HEK293 (cell line): ENCODE results near the gene SLC10A4.

ENCODE experiments used
- CTCF ChIA-PET: fragments of 350-600 bp; formaldehyde crosslinking; extraction: SDS; loops from one replicate; lab custom pipeline; 2021; ENCODE audit warnings: antibody characterized with exemption; lab: Yijun Ruan, JAX
- POLR2A ChIA-PET: fragments of 300-600 bp; formaldehyde crosslinking; extraction: SDS; loops from one replicate; lab custom pipeline; 2020; ENCODE audit warnings: antibody characterized with exemption, inconsistent platforms; lab: Yijun Ruan, JAX
- H3K27ac ChIP-seq: fragments of 200-500 bp; sonication (Bioruptor generic); 2 replicates; pipeline ENCODE4 v1.5.1; 2014; ENCODE audit warnings: low read depth, low read length, control low read depth, inconsistent platforms; ENCODE audit errors: extremely low read depth
- H3K36me3 ChIP-seq, 2 experiments: fragments of 200-500 bp in 1 of 2; sonication (Bioruptor generic) in 1 of 2; 1 replicate in 1 of 2; 2 replicates in 1 of 2; pipeline ENCODE4 v1.5.1; 2014 to 2017; ENCODE audit warnings: inconsistent platforms in 2 of 2, low read length in 2 of 2; ENCODE audit not compliant: control insufficient read depth in 2 of 2, insufficient read depth in 1 of 2
- H3K4me1 ChIP-seq: fragments of 200-500 bp; sonication (Bioruptor generic); 2 replicates; pipeline ENCODE4 v1.5.1; 2014; ENCODE audit warnings: mild to moderate bottlenecking, low read length, inconsistent platforms; ENCODE audit not compliant: control insufficient read depth, insufficient read depth
- H3K4me3 ChIP-seq: 2 replicates; pipeline ENCODE4 v1.5.1; 2011; ENCODE audit warnings: low read depth, mild to moderate bottlenecking, control low read depth, low read length, moderate library complexity
- H3K9me3 ChIP-seq: fragments of 200-500 bp; sonication (Bioruptor generic); 2 replicates; pipeline ENCODE4 v1.5.1; 2014; ENCODE audit warnings: low read depth, low read length, inconsistent platforms; ENCODE audit not compliant: control insufficient read depth, insufficient read depth
- KLF10 ChIP-seq: fragments of 450-650 bp; IDR thresholded peaks from 2 replicates; pipeline ENCODE4 v1.5.1; 2018; ENCODE audit warnings: missing biosample characterization, mild to moderate bottlenecking, missing genetic modification characterization
- MZF1 ChIP-seq: fragments of 450-650 bp; formaldehyde crosslinking; IDR thresholded peaks from 2 replicates; pipeline ENCODE4 v1.5.1; 2017; ENCODE audit warnings: missing biosample characterization, missing genetic modification characterization, borderline replicate concordance
- PRDM6 ChIP-seq: fragments of 450-650 bp; formaldehyde crosslinking; IDR thresholded peaks from 2 replicates; pipeline ENCODE4 v1.5.1; 2017; ENCODE audit warnings: missing biosample characterization, missing genetic modification characterization
- YY1 ChIP-seq: fragments of 450-650 bp; formaldehyde crosslinking; IDR thresholded peaks from 2 replicates; pipeline ENCODE4 v1.5.1; 2018; ENCODE audit warnings: missing biosample characterization, missing genetic modification characterization
- ZBTB49 ChIP-seq: fragments of 450-650 bp; formaldehyde crosslinking; IDR thresholded peaks from 2 replicates; pipeline ENCODE4 v1.5.1; 2016; ENCODE audit warnings: missing biosample characterization, missing genetic modification characterization, low read depth
- ZNF146 ChIP-seq: fragments of 450-650 bp; formaldehyde crosslinking; IDR thresholded peaks from 2 replicates; pipeline ENCODE4 v1.5.1; 2016; ENCODE audit warnings: missing biosample characterization, missing genetic modification characterization
- ZNF174 ChIP-seq: fragments of 450-650 bp; formaldehyde crosslinking; IDR thresholded peaks from 2 replicates; pipeline ENCODE4 v1.5.0; 2017; ENCODE audit warnings: missing biosample characterization, mild to moderate bottlenecking, missing genetic modification characterization
- ZNF18 ChIP-seq: fragments of 450-650 bp; formaldehyde crosslinking; IDR thresholded peaks from 2 replicates; pipeline ENCODE4 v1.5.1; 2016; ENCODE audit warnings: missing biosample characterization, missing genetic modification characterization
- ZNF510 ChIP-seq: fragments of 450-650 bp; formaldehyde crosslinking; IDR thresholded peaks from 2 replicates; pipeline ENCODE4 v1.5.1; 2018; ENCODE audit warnings: mild to moderate bottlenecking, missing genetic modification characterization, missing biosample characterization; ENCODE audit not compliant: insufficient replicate concordance
- ZNF585B ChIP-seq: fragments of 450-650 bp; formaldehyde crosslinking; IDR thresholded peaks from 2 replicates; pipeline ENCODE4 v1.5.1; 2016; ENCODE audit warnings: missing biosample characterization, missing genetic modification characterization
- ZNF596 ChIP-seq: fragments of 450-650 bp; IDR thresholded peaks from 2 replicates; pipeline ENCODE4 v1.5.0; 2018; ENCODE audit warnings: missing biosample characterization, mild to moderate bottlenecking, missing genetic modification characterization, moderate library complexity
- ZNF626 ChIP-seq: fragments of 450-650 bp; sonication (Bioruptor Pico); formaldehyde crosslinking; IDR thresholded peaks from 2 replicates; pipeline ENCODE4 v1.5.1; 2018; ENCODE audit warnings: missing biosample characterization, missing genetic modification characterization, inconsistent platforms
- ZNF660 ChIP-seq: fragments of 450-650 bp; IDR thresholded peaks from 2 replicates; pipeline ENCODE4 v1.5.1; 2018; ENCODE audit warnings: missing biosample characterization, mild to moderate bottlenecking, missing genetic modification characterization
- ZSCAN4 ChIP-seq: fragments of 450-650 bp; formaldehyde crosslinking; IDR thresholded peaks from 2 replicates; pipeline ENCODE4 v1.5.1; 2017; ENCODE audit warnings: missing biosample characterization, missing genetic modification characterization
- TF ChIP-seq, protein P1 (sequence below): fragments of 450-650 bp; formaldehyde crosslinking; IDR thresholded peaks from 2 replicates; pipeline ENCODE4 v1.5.1; 2016; ENCODE audit warnings: missing biosample characterization, missing genetic modification characterization, low read depth
- TF ChIP-seq, protein P2 (sequence below): fragments of 450-650 bp; formaldehyde crosslinking; IDR thresholded peaks from 2 replicates; pipeline ENCODE4 v1.5.1; 2016; ENCODE audit warnings: missing biosample characterization, missing genetic modification characterization

The SLC10A4 gene

DNA sequence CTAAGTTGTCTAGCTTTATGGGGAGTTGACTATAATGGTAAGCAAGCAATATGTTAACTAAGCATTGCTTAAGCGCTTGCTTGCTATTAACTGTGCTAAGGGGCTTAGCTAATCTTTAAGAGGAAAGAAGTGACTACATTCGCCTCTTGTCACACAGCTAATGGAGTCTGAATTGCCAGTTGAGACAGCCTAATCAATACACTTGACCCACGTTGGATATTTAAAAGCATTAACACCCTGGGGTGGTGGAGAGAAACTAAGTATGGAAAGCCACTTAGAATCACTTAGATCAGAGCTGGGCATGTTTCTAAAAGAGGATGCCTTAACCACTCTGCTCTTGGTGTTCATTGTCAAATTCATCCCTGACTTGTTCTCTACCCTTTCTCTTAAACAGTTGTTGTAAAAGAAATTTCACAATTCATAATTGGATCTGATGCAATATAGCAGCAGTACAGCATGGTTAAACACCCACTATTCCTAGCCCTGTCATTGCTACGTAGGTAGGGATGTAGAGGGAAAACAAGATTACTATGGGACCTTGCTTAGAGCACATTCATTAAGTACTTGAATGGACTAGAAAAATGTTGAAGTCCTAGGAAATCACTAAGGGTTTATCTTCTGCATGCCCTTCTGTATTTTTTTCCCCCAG, 10.4 kb downstream of the SLC10A4 start:
- POLR2A ChIA-PET, result no interaction called here
- H3K9me3 ChIP-seq, result no peaks in the 10 kb centered on the region
- CTCF ChIA-PET, result no interaction called here
- H3K4me1 ChIP-seq, result no peaks in the 10 kb centered on the region
- no peak overlapping the region for H3K27ac ChIP-seq
- H3K36me3 ChIP-seq, result peaks cover 0 to 7% of the 10 kb centered on the region in 2 experiments; a peak in 2 of 3 replicates
- TF ChIP-seq ZNF174 (tag by site-specific recombination) (no peak), ZNF596 (tag by site-specific recombination) (no peak), ZNF660 (tag by site-specific recombination) (no peak), ZNF18 (tag by site-specific recombination) (no peak), KLF10 (tag by site-specific recombination) (no peak), ZSCAN4 (tag by site-specific recombination) (no peak), YY1 (tag by site-specific recombination) (no peak), ZNF626 (tag by site-specific recombination) (no peak), PRDM6 (tag by site-specific recombination) (no peak), MZF1 (tag by site-specific recombination) (no peak), ZNF510 (tag by site-specific recombination) (no peak), ZNF585B (tag by site-specific recombination) (no peak), ZNF146 (tag by site-specific recombination) (no peak), ZBTB49 (tag by site-specific recombination) (no peak)
- TF ChIP-seq, protein P1, sequence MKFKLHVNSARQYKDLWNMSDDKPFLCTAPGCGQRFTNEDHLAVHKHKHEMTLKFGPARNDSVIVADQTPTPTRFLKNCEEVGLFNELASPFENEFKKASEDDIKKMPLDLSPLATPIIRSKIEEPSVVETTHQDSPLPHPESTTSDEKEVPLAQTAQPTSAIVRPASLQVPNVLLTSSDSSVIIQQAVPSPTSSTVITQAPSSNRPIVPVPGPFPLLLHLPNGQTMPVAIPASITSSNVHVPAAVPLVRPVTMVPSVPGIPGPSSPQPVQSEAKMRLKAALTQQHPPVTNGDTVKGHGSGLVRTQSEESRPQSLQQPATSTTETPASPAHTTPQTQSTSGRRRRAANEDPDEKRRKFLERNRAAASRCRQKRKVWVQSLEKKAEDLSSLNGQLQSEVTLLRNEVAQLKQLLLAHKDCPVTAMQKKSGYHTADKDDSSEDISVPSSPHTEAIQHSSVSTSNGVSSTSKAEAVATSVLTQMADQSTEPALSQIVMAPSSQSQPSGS (tag by site-specific recombination), result no peak
- TF ChIP-seq, protein P2, sequence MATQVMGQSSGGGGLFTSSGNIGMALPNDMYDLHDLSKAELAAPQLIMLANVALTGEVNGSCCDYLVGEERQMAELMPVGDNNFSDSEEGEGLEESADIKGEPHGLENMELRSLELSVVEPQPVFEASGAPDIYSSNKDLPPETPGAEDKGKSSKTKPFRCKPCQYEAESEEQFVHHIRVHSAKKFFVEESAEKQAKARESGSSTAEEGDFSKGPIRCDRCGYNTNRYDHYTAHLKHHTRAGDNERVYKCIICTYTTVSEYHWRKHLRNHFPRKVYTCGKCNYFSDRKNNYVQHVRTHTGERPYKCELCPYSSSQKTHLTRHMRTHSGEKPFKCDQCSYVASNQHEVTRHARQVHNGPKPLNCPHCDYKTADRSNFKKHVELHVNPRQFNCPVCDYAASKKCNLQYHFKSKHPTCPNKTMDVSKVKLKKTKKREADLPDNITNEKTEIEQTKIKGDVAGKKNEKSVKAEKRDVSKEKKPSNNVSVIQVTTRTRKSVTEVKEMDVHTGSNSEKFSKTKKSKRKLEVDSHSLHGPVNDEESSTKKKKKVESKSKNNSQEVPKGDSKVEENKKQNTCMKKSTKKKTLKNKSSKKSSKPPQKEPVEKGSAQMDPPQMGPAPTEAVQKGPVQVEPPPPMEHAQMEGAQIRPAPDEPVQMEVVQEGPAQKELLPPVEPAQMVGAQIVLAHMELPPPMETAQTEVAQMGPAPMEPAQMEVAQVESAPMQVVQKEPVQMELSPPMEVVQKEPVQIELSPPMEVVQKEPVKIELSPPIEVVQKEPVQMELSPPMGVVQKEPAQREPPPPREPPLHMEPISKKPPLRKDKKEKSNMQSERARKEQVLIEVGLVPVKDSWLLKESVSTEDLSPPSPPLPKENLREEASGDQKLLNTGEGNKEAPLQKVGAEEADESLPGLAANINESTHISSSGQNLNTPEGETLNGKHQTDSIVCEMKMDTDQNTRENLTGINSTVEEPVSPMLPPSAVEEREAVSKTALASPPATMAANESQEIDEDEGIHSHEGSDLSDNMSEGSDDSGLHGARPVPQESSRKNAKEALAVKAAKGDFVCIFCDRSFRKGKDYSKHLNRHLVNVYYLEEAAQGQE (tag by site-specific recombination), result no peak
- H3K4me3 ChIP-seq, result no peak overlapping the region
